Naive thymus-derived CD8-positive, alpha-beta T cell (primary cell): ENCODE measurements around the gene IWS1. TPM values are rescaled to one million over a fixed set of nuclear protein-coding genes. Genes with fewer than 3 reads are reported as not detected.

Experiments
- ATAC-seq, 2 donors: fragments of 150-1000 bp; cut with Tn5 transposase in 1 of 2; sonication (Bioruptor Pico), chemical (Tn5 transposase) in 1 of 2; 1 replicate in 1 of 2; 2 replicates in 1 of 2; pipeline ENCODE4 v1.10.0; 2021; ENCODE audit warnings: mild to moderate bottlenecking in 2 of 2, moderate library complexity in 2 of 2
- POLR2A ChIA-PET: fragments of 350-600 bp; sonication (Branson Sonifier 250); formaldehyde crosslinking; loops from one replicate; lab custom pipeline; 2021; ENCODE audit warnings: antibody characterized with exemption; lab: Charles Lee
- DNase-seq, 10 donors: peaks; one replicate each; pipeline versions ENCODE4 v3.0.0 to v3.0.0-alpha.2; 2020 to 2022
- H3K27ac Mint-ChIP-seq, 10 donors: one replicate each; pipeline ENCODE4 v1.8.0; 2020 to 2022; ENCODE audit warnings: mild to moderate bottlenecking in 10 of 10, mixed read lengths in 10 of 10, moderate library complexity in 4 of 10, inconsistent platforms in 1 of 10
- H3K27me3 Mint-ChIP-seq, 5 donors: one replicate each; pipeline ENCODE4 v1.8.0; 2021 to 2022; ENCODE audit warnings: mixed read lengths in 5 of 5
- H3K36me3 Mint-ChIP-seq, 3 donors: one replicate each; pipeline ENCODE4 v1.8.0; 2020 to 2022; ENCODE audit warnings: mixed read lengths in 3 of 3, mild to moderate bottlenecking in 2 of 3, inconsistent platforms in 1 of 3
- H3K4me1 Mint-ChIP-seq, 4 donors: one replicate each; pipeline ENCODE4 v1.8.0; 2021 to 2022; ENCODE audit warnings: mixed read lengths in 4 of 4
- H3K4me3 Mint-ChIP-seq, 10 donors: one replicate each; pipeline ENCODE4 v1.8.0; 2020 to 2022; ENCODE audit warnings: mild to moderate bottlenecking in 10 of 10, mixed read lengths in 10 of 10, moderate library complexity in 6 of 10, inconsistent platforms in 1 of 10
- H3K9me3 Mint-ChIP-seq, 9 donors: one replicate each; pipeline ENCODE4 v1.8.0; 2020 to 2022; ENCODE audit warnings: mixed read lengths in 9 of 9, mild to moderate bottlenecking in 3 of 9, inconsistent platforms in 1 of 9, moderate library complexity in 1 of 9
- polyA plus RNA-seq, 3 donors: library from polyadenylated mRNA; unstranded; fragments of 300-500 nt; fragmentation: Illumina TruSeq; gene quantifications; one replicate each; pipeline ENCODE4 v1.2.3, GENCODE V29; 2021
- total RNA-seq, 8 experiments: library from RNA in 2 of 8; stranded (reverse) in 2 of 8; gene quantifications; one replicate each; pipeline ENCODE4 v1.2.3 and lab custom pipeline; 2021 to 2026

Gene IWS1
- total and polyA plus RNA-seq, 5 experiments from 2014 or later = 12.4 to 50.7 (median 30.1) TPM

GRCh38 chr2:127517465-127517864 lies 8.8 kb downstream of the IWS1 start:
- Mint-ChIP-seq H3K27me3 (no peaks in the 10 kb centered on the region), H3K4me3 (peak overlapping the region in 1 of 10 donors; percentile 2), H3K9me3 (no peaks in the 10 kb centered on the region), H3K4me1 (peaks cover 34 to 78% (median 74%) of the 10 kb centered on the region in 4 donors), H3K27ac (peak overlapping the region in 3 of 10 donors; percentile 14 to 88 (median 54)), H3K36me3 (peaks cover 0 to 84% (median 16%) of the 10 kb centered on the region in 3 donors)
- POLR2A ChIA-PET = no interaction called here
- ATAC-seq (no peak), DNase-seq (no peak)

GRCh38 chr2:127516041-127516762 lies 10.1 kb downstream of the IWS1 start:
- DNase-seq (no peak), ATAC-seq (no peak)
- POLR2A ChIA-PET = no interaction called here
- no peaks in the 10 kb centered on the region for H3K27me3 Mint-ChIP-seq
- peak overlapping the region in 1 of 10 donors; percentile 7 for H3K4me3 Mint-ChIP-seq
- peak overlapping the region in 4 of 10 donors; percentile 49 to 61 (median 54) for H3K27ac Mint-ChIP-seq
- no peaks in the 10 kb centered on the region for H3K9me3 Mint-ChIP-seq
- peaks cover 39 to 84% (median 77%) of the 10 kb centered on the region in 4 donors for H3K4me1 Mint-ChIP-seq
- H3K36me3 Mint-ChIP-seq = peaks cover 0 to 84% (median 16%) of the 10 kb centered on the region in 3 donors

GRCh38 chr2:127515383-127515915 lies 10.8 kb downstream of the IWS1 start:
- Mint-ChIP-seq H3K4me3 (no peak overlapping the region), H3K9me3 (no peaks in the 10 kb centered on the region), H3K4me1 (peaks cover 44 to 88% (median 80%) of the 10 kb centered on the region in 4 donors), H3K27ac (peak overlapping the region in 5 of 10 donors; percentile 53 to 84 (median 68)), H3K36me3 (peaks cover 0 to 85% (median 16%) of the 10 kb centered on the region in 3 donors), H3K27me3 (no peaks in the 10 kb centered on the region)
- no peak for DNase-seq
- ATAC-seq = no peak
- POLR2A ChIA-PET = no interaction called here

- no peak for ATAC-seq
- H3K27ac Mint-ChIP-seq = peak overlapping the region in 3 of 10 donors; percentile 41 to 77 (median 53)
- H3K4me3 Mint-ChIP-seq = peak overlapping the region in 1 of 10 donors; percentile 1
- H3K36me3 Mint-ChIP-seq = peaks cover 0 to 76% (median 16%) of the 10 kb centered on the region in 3 donors
- DNase-seq = no peak
- H3K9me3 Mint-ChIP-seq = no peaks in the 10 kb centered on the region
- H3K4me1 Mint-ChIP-seq = peaks cover 42 to 91% (median 85%) of the 10 kb centered on the region in 4 donors
- POLR2A ChIA-PET = no interaction called here
- no peaks in the 10 kb centered on the region for H3K27me3 Mint-ChIP-seq
Observed at GRCh38 chr2:127514485-127514884, 11.8 kb downstream of the IWS1 start.

GRCh38 chr2:127514076-127514475 lies 12.2 kb downstream of the IWS1 start:
- no peaks in the 10 kb centered on the region for H3K27me3 Mint-ChIP-seq
- peak overlapping the region in 1 of 10 donors; percentile 8 for H3K4me3 Mint-ChIP-seq
- ATAC-seq (no peak), DNase-seq (no peak)
- POLR2A ChIA-PET = no interaction called here
- H3K9me3 Mint-ChIP-seq = no peaks in the 10 kb centered on the region
- H3K36me3 Mint-ChIP-seq = peaks cover 0 to 78% (median 16%) of the 10 kb centered on the region in 3 donors
- peaks cover 42 to 94% (median 86%) of the 10 kb centered on the region in 4 donors for H3K4me1 Mint-ChIP-seq
- H3K27ac Mint-ChIP-seq = peak overlapping the region in 3 of 10 donors; percentile 41 to 66 (median 47)

- POLR2A ChIA-PET = no interaction called here
- peak overlapping the region in 5 of 10 donors; percentile 1 to 24 (median 10) for H3K4me3 Mint-ChIP-seq
- H3K36me3 Mint-ChIP-seq = peaks cover 0 to 70% (median 9%) of the 10 kb centered on the region in 3 donors
- no peaks in the 10 kb centered on the region for H3K9me3 Mint-ChIP-seq
- DNase-seq = no peak
- H3K27ac Mint-ChIP-seq = peak overlapping the region in 3 of 10 donors; percentile 38 to 74 (median 71)
- H3K4me1 Mint-ChIP-seq = peaks cover 50 to 96% (median 92%) of the 10 kb centered on the region in 4 donors
- ATAC-seq = no peak
- H3K27me3 Mint-ChIP-seq = no peaks in the 10 kb centered on the region
Observed at GRCh38 chr2:127512362-127512761, 13.9 kb downstream of the IWS1 start.

- ATAC-seq (no peak), DNase-seq (no peak)
- Mint-ChIP-seq H3K27me3 (no peaks in the 10 kb centered on the region), H3K4me3 (peak overlapping the region in 1 of 10 donors; percentile 30), H3K9me3 (no peaks in the 10 kb centered on the region), H3K36me3 (peaks cover 0 to 66% (median 7%) of the 10 kb centered on the region in 3 donors), H3K27ac (peak overlapping the region in 7 of 10 donors; percentile 9 to 82 (median 44)), H3K4me1 (peaks cover 46 to 94% (median 89%) of the 10 kb centered on the region in 4 donors)
- POLR2A ChIA-PET = no interaction called here
Observed at GRCh38 chr2:127511917-127512316, 14.4 kb downstream of the IWS1 start.

GRCh38 chr2:127511090-127511695 lies 15.1 kb downstream of the IWS1 start:
- Mint-ChIP-seq H3K36me3 (peaks cover 0 to 65% (median 7%) of the 10 kb centered on the region in 3 donors), H3K27me3 (no peaks in the 10 kb centered on the region), H3K4me1 (peaks cover 42 to 91% (median 83%) of the 10 kb centered on the region in 4 donors), H3K4me3 (peak overlapping the region in 1 of 10 donors; percentile 30), H3K9me3 (no peaks in the 10 kb centered on the region), H3K27ac (peak overlapping the region in 7 of 10 donors; percentile 2 to 74 (median 41))
- no peak for DNase-seq
- no peak for ATAC-seq
- POLR2A ChIA-PET = no interaction called here

GRCh38 chr2:127510073-127510472 lies 16.2 kb downstream of the IWS1 start:
- Mint-ChIP-seq H3K9me3 (no peaks in the 10 kb centered on the region), H3K27ac (peak overlapping the region in 3 of 10 donors; percentile 56 to 89 (median 74)), H3K36me3 (peaks cover 0 to 63% (median 6%) of the 10 kb centered on the region in 3 donors), H3K27me3 (no peaks in the 10 kb centered on the region), H3K4me1 (peaks cover 36 to 80% (median 72%) of the 10 kb centered on the region in 4 donors), H3K4me3 (no peak overlapping the region)
- no peak for DNase-seq
- no peak for ATAC-seq
- POLR2A ChIA-PET = no interaction called here

GRCh38 chr2:127508631-127509034 lies 17.7 kb downstream of the IWS1 start:
- Mint-ChIP-seq H3K4me3 (peak overlapping the region in 3 of 10 donors; percentile 2 to 29 (median 8)), H3K27me3 (no peaks in the 10 kb centered on the region), H3K4me1 (peaks cover 29 to 69% (median 62%) of the 10 kb centered on the region in 4 donors), H3K9me3 (no peaks in the 10 kb centered on the region), H3K27ac (peak overlapping the region in 6 of 10 donors; percentile 4 to 79 (median 31)), H3K36me3 (peaks cover 0 to 66% (median 6%) of the 10 kb centered on the region in 3 donors)
- no peak for DNase-seq
- POLR2A ChIA-PET = no interaction called here
- no peak for ATAC-seq

- DNase-seq (no peak), ATAC-seq (no peak)
- Mint-ChIP-seq H3K27me3 (no peaks in the 10 kb centered on the region), H3K36me3 (peaks cover 3 to 68% (median 7%) of the 10 kb centered on the region in 3 donors), H3K4me1 (peaks cover 32 to 65% (median 60%) of the 10 kb centered on the region in 4 donors), H3K27ac (peak overlapping the region in 5 of 10 donors; percentile 4 to 76 (median 28)), H3K4me3 (peak overlapping the region in 2 of 10 donors; percentile 2 to 12), H3K9me3 (no peaks in the 10 kb centered on the region)
- POLR2A ChIA-PET = no interaction called here
Observed at GRCh38 chr2:127508023-127508630, 18.2 kb downstream of the IWS1 start.

- POLR2A ChIA-PET = interaction anchor here (0.9 kb wide), 2 partner anchors 19 to 195 kb away, joined by 3 read pairs; no protein-coding TSS in a partner anchor
- no peak for DNase-seq
- peaks cover 25 to 48% (median 44%) of the 10 kb centered on the region in 4 donors for H3K4me1 Mint-ChIP-seq
- no peaks in the 10 kb centered on the region for H3K27me3 Mint-ChIP-seq
- peak overlapping the region in 3 of 10 donors; percentile 11 to 33 (median 22) for H3K27ac Mint-ChIP-seq
- no peak for ATAC-seq
- H3K4me3 Mint-ChIP-seq = no peak overlapping the region
- H3K9me3 Mint-ChIP-seq = no peaks in the 10 kb centered on the region
- peaks cover 11 to 69% (median 21%) of the 10 kb centered on the region in 3 donors for H3K36me3 Mint-ChIP-seq
Observed at GRCh38 chr2:127506510-127506909, 19.8 kb downstream of the IWS1 start.
